Left lung (tissue), 10 donors: ENCODE data around the gene MT1H. TPM values are rescaled to one million over a fixed set of nuclear protein-coding genes. Genes with fewer than 3 reads are reported as not detected.

Experiments used
- ATAC-seq: fragments of 200-7000 bp; cut with Tn5 transposase; one replicate; pipeline ENCODE4 v1.9.1; 2020; ENCODE audit warnings: moderate library complexity
- DNase-seq, 4 donors: peaks; one replicate each; pipeline ENCODE4 v3.0.0-alpha.2; 2013 to 2020
- H3K27ac ChIP-seq, 2 donors: fragments of 200-600 bp; sonication (generic) in 1 of 2; one replicate each; pipeline versions ENCODE4 v1.5.0 to v1.8.0; 2020 to 2021
- H3K27me3 ChIP-seq, 2 donors: fragments of 200-600 bp; sonication (generic) in 1 of 2; one replicate each; pipeline versions ENCODE4 v1.5.0 to v1.8.0; 2020 to 2021
- H3K36me3 ChIP-seq, 2 donors: fragments of 200-600 bp; sonication (generic) in 1 of 2; one replicate each; pipeline versions ENCODE4 v1.5.0 to v1.8.0; 2020 to 2021
- H3K4me1 ChIP-seq, 2 donors: fragments of 200-600 bp; one replicate each; pipeline ENCODE4 v1.8.0; 2021
- H3K4me3 ChIP-seq, 2 donors: fragments of 200-600 bp; sonication (generic) in 1 of 2; one replicate each; pipeline versions ENCODE4 v1.5.0 to v1.8.0; 2020 to 2021; ENCODE audit warnings: mild to moderate bottlenecking in 1 of 2
- H3K9me3 ChIP-seq, 2 donors: fragments of 200-600 bp; sonication (generic) in 1 of 2; one replicate each; pipeline versions ENCODE4 v1.5.0 to v1.8.0; 2020 to 2021
- intact Hi-C, 2 donors: fragments of 100-400 bp; cut with DNase I; formaldehyde crosslinking; loops; one replicate each; pipeline versions ENCODE4 v1.11.2 to v1.14.2; 2022
- polyA plus RNA-seq, 6 donors: library from polyadenylated mRNA; unstranded; fragments of 120-200 nt; gene quantifications; one replicate each; pipeline ENCODE4 v1.2.1, GENCODE V29; 2013; ENCODE audit not compliant: insufficient read length in 6 of 6
- total RNA-seq, 2 donors: library from RNA; stranded (reverse); fragmentation: NEBNext Ultra II Directional; extraction: Animal tissue kit (Norgen Biotek cat#: 25700); gene quantifications; one replicate each; pipeline ENCODE4 v1.2.1, GENCODE V29; 2021
- TF ChIP-seq, protein P1 (sequence below), 2 donors: fragments of 200-600 bp; sonication (generic) in 1 of 2; IDR thresholded peaks; one replicate each; pipeline versions ENCODE4 v1.5.0 to v1.8.0; 2021; ENCODE audit warnings: antibody characterized with exemption in 2 of 2
- donor health status: DM: no; HTN: yes; CAD: no.
- donor health status: DM: no; HTN: no; CAD: no.

The MT1H gene
- total and polyA plus RNA-seq, 8 donors, result 1.1 to 2.3 (median 2.2) TPM; not detected in 4

DNA sequence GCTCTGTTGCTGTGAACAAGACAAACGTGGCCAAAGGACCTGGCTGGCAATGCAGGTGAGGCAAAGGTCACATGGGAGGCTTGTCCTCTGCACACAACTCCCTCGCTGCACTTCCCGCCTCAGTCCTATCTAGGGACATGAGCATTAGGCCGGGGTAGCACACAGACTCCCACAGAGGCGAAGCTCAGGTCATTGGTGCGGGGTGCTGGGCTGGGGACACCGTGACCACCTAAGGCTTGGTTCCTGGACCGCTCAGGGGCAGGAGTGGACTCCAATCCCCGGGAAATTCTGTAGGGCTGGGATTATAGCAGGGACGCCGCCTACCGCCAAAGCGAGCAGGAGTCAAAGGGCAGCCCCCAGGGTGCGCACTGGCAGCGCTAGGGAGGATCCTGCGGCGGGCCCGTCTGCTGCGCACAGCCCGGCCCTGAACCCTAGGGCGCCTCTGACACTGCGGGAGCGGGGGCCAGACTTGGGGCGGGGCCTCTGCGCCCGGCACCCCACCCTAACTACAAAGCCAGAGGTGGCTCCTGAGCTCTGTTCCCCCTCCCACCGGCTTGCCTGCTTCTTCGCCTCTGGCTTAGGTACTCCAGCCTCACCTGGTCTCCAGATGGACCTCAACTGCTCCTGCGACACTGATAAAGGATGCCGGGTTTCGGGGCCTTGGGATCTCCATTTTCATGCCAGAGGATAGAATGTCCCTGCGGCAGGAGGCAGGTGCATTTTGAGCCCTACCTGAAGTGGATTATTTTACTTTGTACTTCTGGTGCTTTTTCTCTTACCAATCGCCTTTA lies 21.8 kb upstream of the MT1H start:
- Histone ChIP-seq H3K27me3 (peaks cover 17 to 80% of the 10 kb centered on the region in 2 donors), H3K4me3 (no peak overlapping the region), H3K4me1 (peaks cover 0 to 14% of the 10 kb centered on the region in 2 donors), H3K36me3 (no peaks in the 10 kb centered on the region), H3K27ac (no peak overlapping the region), H3K9me3 (no peaks in the 10 kb centered on the region)
- ATAC-seq, result no peak
- no peak for DNase-seq
- TF ChIP-seq, protein P1, sequence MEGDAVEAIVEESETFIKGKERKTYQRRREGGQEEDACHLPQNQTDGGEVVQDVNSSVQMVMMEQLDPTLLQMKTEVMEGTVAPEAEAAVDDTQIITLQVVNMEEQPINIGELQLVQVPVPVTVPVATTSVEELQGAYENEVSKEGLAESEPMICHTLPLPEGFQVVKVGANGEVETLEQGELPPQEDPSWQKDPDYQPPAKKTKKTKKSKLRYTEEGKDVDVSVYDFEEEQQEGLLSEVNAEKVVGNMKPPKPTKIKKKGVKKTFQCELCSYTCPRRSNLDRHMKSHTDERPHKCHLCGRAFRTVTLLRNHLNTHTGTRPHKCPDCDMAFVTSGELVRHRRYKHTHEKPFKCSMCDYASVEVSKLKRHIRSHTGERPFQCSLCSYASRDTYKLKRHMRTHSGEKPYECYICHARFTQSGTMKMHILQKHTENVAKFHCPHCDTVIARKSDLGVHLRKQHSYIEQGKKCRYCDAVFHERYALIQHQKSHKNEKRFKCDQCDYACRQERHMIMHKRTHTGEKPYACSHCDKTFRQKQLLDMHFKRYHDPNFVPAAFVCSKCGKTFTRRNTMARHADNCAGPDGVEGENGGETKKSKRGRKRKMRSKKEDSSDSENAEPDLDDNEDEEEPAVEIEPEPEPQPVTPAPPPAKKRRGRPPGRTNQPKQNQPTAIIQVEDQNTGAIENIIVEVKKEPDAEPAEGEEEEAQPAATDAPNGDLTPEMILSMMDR (IDR thresholded peaks at IDR 0.05), result no peak
- intact Hi-C loops, result no loop called here

DNA sequence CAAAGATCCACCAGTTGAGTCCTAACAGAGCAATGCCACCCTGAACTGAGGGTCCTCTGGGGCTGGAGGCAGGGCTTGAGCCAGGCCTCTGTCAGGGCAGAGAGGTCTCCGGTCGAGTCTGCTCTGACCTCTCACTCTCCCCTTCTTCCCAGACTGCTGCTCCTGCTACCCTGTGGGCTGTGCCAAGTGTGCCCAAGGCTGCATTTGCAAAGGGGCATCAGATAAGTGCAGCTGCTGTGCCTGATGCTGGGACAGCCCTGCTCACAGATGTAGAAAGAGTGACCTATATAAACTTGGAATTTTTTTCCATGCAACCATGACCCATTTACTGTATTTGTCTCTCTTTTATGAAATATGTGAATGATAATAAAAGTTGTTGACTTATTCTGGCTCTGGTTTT lies 20.3 kb upstream of the MT1H start:
- H3K9me3 ChIP-seq, result no peaks in the 10 kb centered on the region
- TF ChIP-seq, protein P1 (IDR thresholded peaks at IDR 0.05), result no peak

DNA sequence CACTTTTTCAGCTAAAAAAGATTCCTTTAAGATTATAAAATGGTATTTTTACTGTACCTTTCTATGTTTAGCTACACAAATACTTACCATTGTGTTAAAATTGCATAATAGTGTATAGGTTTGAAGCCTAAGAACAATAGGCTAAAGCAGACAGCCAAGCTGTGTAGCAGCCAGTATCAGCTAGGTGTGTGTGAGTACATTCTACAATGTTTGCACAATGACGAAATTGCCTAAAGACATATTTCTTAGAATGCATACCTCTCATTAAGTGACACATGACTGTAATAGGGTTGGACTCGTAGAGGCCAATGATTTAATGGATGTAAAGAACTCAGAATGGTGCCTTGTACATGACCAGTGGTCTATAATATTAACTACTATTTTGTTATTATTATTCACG lies 19.8 kb upstream of the MT1H start:
- intact Hi-C loops, result no loop called here
- Histone ChIP-seq H3K27me3 (peaks cover 5 to 61% of the 10 kb centered on the region in 2 donors), H3K4me3 (no peak overlapping the region), H3K9me3 (no peaks in the 10 kb centered on the region), H3K36me3 (no peaks in the 10 kb centered on the region), H3K4me1 (no peaks in the 10 kb centered on the region), H3K27ac (no peak overlapping the region)
- TF ChIP-seq, protein P1 (IDR thresholded peaks at IDR 0.05), result no peak
- DNase-seq (no peak), ATAC-seq (no peak)

More for the DNA sequence above, 20.3 kb upstream of the MT1H start:
- intact Hi-C loops, result no loop called here
- Histone ChIP-seq H3K4me1 (no peaks in the 10 kb centered on the region), H3K27me3 (peaks cover 9 to 65% of the 10 kb centered on the region in 2 donors), H3K4me3 (no peak overlapping the region), H3K36me3 (no peaks in the 10 kb centered on the region), H3K27ac (no peak overlapping the region)
- DNase-seq (no peak), ATAC-seq (no peak)

DNA sequence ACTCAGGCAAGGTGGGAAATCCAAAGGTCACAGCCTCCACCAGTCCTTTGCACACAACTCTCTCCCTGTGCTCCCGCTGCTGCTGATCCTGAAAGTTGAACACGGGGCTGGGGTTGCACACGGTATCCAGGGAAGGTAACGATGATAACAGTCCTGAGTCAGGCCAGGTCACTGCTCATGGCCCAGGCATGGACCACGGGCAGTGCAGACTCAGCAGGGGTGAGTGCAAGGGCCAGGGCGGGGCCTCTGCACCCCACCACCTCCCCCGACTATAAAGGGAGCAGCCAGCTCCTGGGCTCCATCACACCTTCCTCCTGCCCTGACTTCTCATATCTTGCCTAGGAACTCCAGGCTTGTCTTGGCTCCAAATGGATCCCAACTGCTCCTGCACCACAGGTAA lies 18.0 kb upstream of the MT1H start, which contains the start of gene MT1B:
MT1B (plus strand) TSS at position 301 of the 400 bp plus-strand sequence; CDS start at position 369, 68 bp downstream.
- intact Hi-C loops, result no loop called here
- H3K4me3 ChIP-seq, result no peak within 1 kb of the TSS
- no peak for ATAC-seq
- H3K27ac ChIP-seq, result no peak within 1 kb of the TSS
- TF ChIP-seq, protein P1 (IDR thresholded peaks at IDR 0.05), result no peak
- H3K27me3 ChIP-seq, result peaks cover 5 to 45% of the 10 kb centered on the region in 2 donors
- H3K36me3 ChIP-seq, result no peaks in the 10 kb centered on the region
- no peaks in the 10 kb centered on the region for H3K9me3 ChIP-seq
- no peaks in the 10 kb centered on the region for H3K4me1 ChIP-seq
- no peak for DNase-seq

DNA sequence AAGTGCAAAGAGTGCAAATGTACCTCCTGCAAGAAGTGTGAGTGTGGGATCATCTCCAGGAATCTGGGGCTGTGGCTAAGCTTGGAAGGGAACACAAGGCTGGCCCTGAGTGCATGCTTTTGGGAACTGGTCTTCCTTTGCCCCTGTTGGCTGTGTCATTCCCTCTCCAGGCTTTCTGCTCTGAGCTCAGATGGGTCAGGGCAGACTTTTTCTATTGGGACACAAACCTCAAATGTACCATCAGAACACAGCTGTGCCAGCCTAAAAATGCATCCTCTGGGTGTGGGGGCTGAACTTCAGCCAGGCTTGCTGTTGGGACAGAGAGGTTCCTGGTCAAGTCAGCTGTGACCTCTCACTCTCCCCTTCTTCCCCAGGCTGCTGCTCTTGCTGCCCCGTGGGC lies 17.0 kb upstream of the MT1H start:
- no peak overlapping the region for H3K4me3 ChIP-seq
- H3K36me3 ChIP-seq, result no peaks in the 10 kb centered on the region
- no peak overlapping the region for H3K27ac ChIP-seq
- no peak for DNase-seq
- ATAC-seq, result no peak
- no peaks in the 10 kb centered on the region for H3K9me3 ChIP-seq
- TF ChIP-seq, protein P1 (IDR thresholded peaks at IDR 0.05), result no peak
- H3K4me1 ChIP-seq, result no peaks in the 10 kb centered on the region
- intact Hi-C loops, result no loop called here
- peaks cover 0 to 35% of the 10 kb centered on the region in 2 donors for H3K27me3 ChIP-seq
